ENCODE data around the gene SLC35F3. TPM values are rescaled to one million over a fixed set of nuclear protein-coding genes. Genes with fewer than 3 reads are reported as not detected.

Gene SLC35F3
- total and polyA plus RNA-seq, 2 experiments from 2014 or later, result 1.0 to 3.2 TPM

GRCh38 chr1:234219711-234220110, 315.2 kb downstream of the SLC35F3 start:
- no peaks in the 10 kb centered on the region for H3K27me3 ChIP-seq (ENCODE audit: insufficient read depth)
- H3K79me2 ChIP-seq (replicated peaks; ENCODE audit: insufficient read depth), result no peaks in the 10 kb centered on the region
- no peak overlapping the region for H3K4me2 ChIP-seq
- Mint-ChIP-seq H3K4me3 (no peak overlapping the region), H3K27ac (no peak overlapping the region), H3K4me1 (peaks cover 6% of the 10 kb centered on the region; the same call in 2 of the 3 replicates), H3K27me3 (ENCODE audit: insufficient read depth, low read depth, poor library complexity) (peaks cover 10% of the 10 kb centered on the region), H3K36me3 (ENCODE audit: low read depth) (no peaks in the 10 kb centered on the region), H3K9me3 (no peaks in the 10 kb centered on the region)
- H3K27ac ChIP-seq (ENCODE audit: low read depth), result no peak overlapping the region
- TF ChIP-seq CTCF (conservative IDR thresholded peaks at IDR 0.05; ENCODE audit: low read depth in 2 of 2) (no peak), ETS1 (IDR thresholded peaks at IDR 0.05) (no peak), EZH2phosphoT487 (IDR thresholded peaks at IDR 0.05; ENCODE audit: unreplicated experiment) (no peak), ZNF331 (CRISPR knock-in tag; IDR thresholded peaks at IDR 0.05; ENCODE audit: low read depth) (no peak), STAT1 (IDR thresholded peaks at IDR 0.05; ENCODE audit: unreplicated experiment) (no peak), ZNF114 (CRISPR knock-in tag; IDR thresholded peaks at IDR 0.05) (no peak), EZH2 (IDR thresholded peaks at IDR 0.05; ENCODE audit: low read depth, unreplicated experiment) (no peak), JUNB (IDR thresholded peaks at IDR 0.05; ENCODE audit: unreplicated experiment) (no peak), POLR2AphosphoS5 (IDR thresholded peaks at IDR 0.05; ENCODE audit: low read depth) (no peak), REST (IDR thresholded peaks at IDR 0.05; ENCODE audit: unreplicated experiment) (no peak), CREB1 (CRISPR knock-in tag; IDR thresholded peaks at IDR 0.05; ENCODE audit: low read depth) (no peak), NANOG (IDR thresholded peaks at IDR 0.05; ENCODE audit: borderline replicate concordance) (no peak), ZNF462 (CRISPR knock-in tag; IDR thresholded peaks at IDR 0.05) (no peak)
- H4K20me1 ChIP-seq (replicated peaks; ENCODE audit: insufficient read depth), result no peaks in the 10 kb centered on the region
- H3K9me2 ChIP-seq (ENCODE audit: insufficient read depth), result no peaks in the 10 kb centered on the region
- ATAC-seq (no peak), DNase-seq (ENCODE audit: low spot score) (no peak)
- peaks cover 9% of the 10 kb centered on the region; the same call in 1 of the 2 replicates for H3K4me1 ChIP-seq (ENCODE audit: insufficient read depth)
- no peaks in the 10 kb centered on the region for H3F3A ChIP-seq (replicated peaks; ENCODE audit: low read depth)
- H3K36me3 ChIP-seq (ENCODE audit: insufficient read depth), result no peaks in the 10 kb centered on the region
- no peak overlapping the region for H3K4me3 ChIP-seq
- H2AFZ ChIP-seq, result no peak overlapping the region
